SK-N-SH (cell line): Measurements from ENCODE around the gene ZIC2. TPM values are rescaled to one million over a fixed set of nuclear protein-coding genes. Genes with fewer than 3 reads are reported as not detected.

Experiments used
- CTCF ChIA-PET: fragments of 300-600, 350-600 bp; formaldehyde crosslinking; extraction: SDS; loops from one replicate; lab custom pipeline; 2021; lab: Yijun Ruan, JAX
- POLR2A ChIA-PET: fragments of 350-600 bp; sonication (Branson Sonifier 250); formaldehyde crosslinking; extraction: SDS; loops from one replicate; lab custom pipeline; 2020; ENCODE audit warnings: antibody characterized with exemption, inconsistent platforms; lab: Yijun Ruan, JAX
- DNase-seq: peaks from one replicate; pipeline ENCODE4 v3.0.0; 2012
- H2AFZ ChIP-seq: fragments of 200-600 bp; sonication (generic); 2 replicates; pipeline ENCODE4 v1.8.1; 2016; ENCODE audit warnings: antibody characterized with exemption, mild to moderate bottlenecking, low read depth
- H3F3A ChIP-seq: fragments of 200-600 bp; sonication (generic); replicated peaks from 2 replicates; pipeline ENCODE3; 2016; ENCODE audit warnings: antibody characterized with exemption, mild to moderate bottlenecking; ENCODE audit not compliant: insufficient read depth
- H3K27ac ChIP-seq, 2 experiments: fragments of 200-500 bp in 1 of 2; fragments of 200-600 bp in 1 of 2; sonication (Bioruptor generic) in 1 of 2; sonication (generic), shearing (Covaris generic) in 1 of 2; 2 replicates each; pipeline versions ENCODE4 v1.5.1 to v1.6.1; 2014 to 2016; ENCODE audit warnings: low read depth in 2 of 2, inconsistent platforms in 1 of 2, low read length in 1 of 2, mild to moderate bottlenecking in 1 of 2, mixed read lengths in 1 of 2
- H3K27me3 ChIP-seq: fragments of 200-600 bp; sonication (generic), shearing (Covaris generic); 2 replicates; pipeline ENCODE4 v1.6.1; 2016; ENCODE audit warnings: mixed run types; ENCODE audit not compliant: insufficient read depth
- H3K36me3 ChIP-seq, 2 experiments: fragments of 200-500 bp in 1 of 2; fragments of 200-600 bp in 1 of 2; sonication (Bioruptor generic) in 1 of 2; sonication (generic) in 1 of 2; replicated peaks in 1 of 2; 2 replicates each; pipeline versions ENCODE3 to v1.5.1; 2014 to 2016; ENCODE audit warnings: low read length in 1 of 2, mild to moderate bottlenecking in 1 of 2; ENCODE audit not compliant: insufficient read depth in 2 of 2, control insufficient read depth in 1 of 2
- H3K4me1 ChIP-seq, 2 experiments: fragments of 200-500 bp in 1 of 2; fragments of 200-600 bp in 1 of 2; sonication (Bioruptor generic) in 1 of 2; sonication (generic), shearing (Covaris generic) in 1 of 2; 2 replicates each; pipeline versions ENCODE4 v1.5.1 to v1.6.1; 2014 to 2016; ENCODE audit warnings: low read depth in 1 of 2, low read length in 1 of 2, mixed run types in 1 of 2; ENCODE audit not compliant: insufficient read depth in 2 of 2, control insufficient read depth in 1 of 2
- H3K4me2 ChIP-seq: fragments of 200-600 bp; sonication (generic), shearing (Covaris generic); 2 replicates; pipeline ENCODE4 v1.6.1; 2017; ENCODE audit warnings: mixed run types
- H3K4me3 ChIP-seq, 2 experiments: fragments of 200-500 bp in 1 of 2; fragments of 200-600 bp in 1 of 2; sonication (Bioruptor generic) in 1 of 2; sonication (generic), shearing (Covaris generic) in 1 of 2; 2 replicates each; pipeline versions ENCODE4 v1.5.1 to v1.8.1; 2014 to 2016; ENCODE audit warnings: low read depth in 2 of 2, inconsistent platforms in 1 of 2, low read length in 1 of 2, mild to moderate bottlenecking in 1 of 2, mixed read lengths in 1 of 2, moderate library complexity in 1 of 2
- H3K79me2 ChIP-seq: fragments of 200-600 bp; sonication (generic); 2 replicates; pipeline ENCODE4 v1.8.1; 2017; ENCODE audit warnings: mild to moderate bottlenecking; ENCODE audit not compliant: insufficient read depth
- H3K9ac ChIP-seq: fragments of 200-600 bp; sonication (generic); 2 replicates; pipeline ENCODE4 v1.6.1; 2017; ENCODE audit warnings: mixed run types
- H3K9me2 ChIP-seq: fragments of 200-600 bp; sonication (generic); 2 replicates; pipeline ENCODE4 v1.6.1; 2017; ENCODE audit warnings: mixed run types
- H3K9me3 ChIP-seq: fragments of 200-600 bp; sonication (generic); 2 replicates; pipeline ENCODE4 v1.6.1; 2017; ENCODE audit warnings: mixed run types, mild to moderate bottlenecking, moderate library complexity
- H4K20me1 ChIP-seq: fragments of 200-600 bp; sonication (generic); 2 replicates; pipeline ENCODE4 v1.6.1; 2017; ENCODE audit warnings: mild to moderate bottlenecking, mixed run types; ENCODE audit not compliant: insufficient read depth
- CTCF ChIP-seq: fragments of 200-600 bp; sonication (generic); IDR thresholded peaks from 2 replicates; pipeline ENCODE4 v1.6.1; 2017; ENCODE audit warnings: antibody characterized with exemption, mild to moderate bottlenecking, moderate library complexity
- ELF1 ChIP-seq: IDR thresholded peaks from 2 replicates; pipeline ENCODE4 v1.4.0; 2012
- EZH2phosphoT487 ChIP-seq: fragments of 200-600 bp; sonication (generic); IDR thresholded peaks from 2 replicates; pipeline ENCODE4 v1.6.1; 2017; ENCODE audit warnings: low read depth, mixed run types, mild to moderate bottlenecking, antibody characterized with exemption, moderate library complexity, borderline replicate concordance
- FOXM1 ChIP-seq: IDR thresholded peaks from 2 replicates; pipeline ENCODE4 v1.4.0; 2012; ENCODE audit warnings: low read depth, mild to moderate bottlenecking
- GABPA ChIP-seq: IDR thresholded peaks from 2 replicates; pipeline ENCODE4 v1.4.0; 2012; ENCODE audit warnings: low read depth, mild to moderate bottlenecking
- MEF2A ChIP-seq: IDR thresholded peaks from 2 replicates; pipeline ENCODE4 v1.4.0; 2012; ENCODE audit warnings: low read depth, borderline replicate concordance
- RCOR1 ChIP-seq: fragments of 150-350 bp; IDR thresholded peaks from 2 replicates; pipeline ENCODE4 v1.6.1; 2017; ENCODE audit warnings: antibody characterized with exemption, low read length
- RXRA ChIP-seq: IDR thresholded peaks from 2 replicates; pipeline ENCODE4 v1.4.0; 2012; ENCODE audit warnings: low read depth, mild to moderate bottlenecking, borderline replicate concordance
- TCF12 ChIP-seq: IDR thresholded peaks from 2 replicates; pipeline ENCODE4 v1.4.0; 2012
- USF1 ChIP-seq: IDR thresholded peaks from 2 replicates; pipeline ENCODE4 v1.4.0; 2012; ENCODE audit warnings: low read depth, borderline replicate concordance
- YY1 ChIP-seq: IDR thresholded peaks from 2 replicates; pipeline ENCODE4 v1.4.0; 2012; ENCODE audit warnings: low read depth, mild to moderate bottlenecking
- ZBTB33 ChIP-seq: IDR thresholded peaks from 2 replicates; pipeline ENCODE4 v1.4.0; 2012; ENCODE audit warnings: low read depth, borderline replicate concordance
- WGBS: methylation state at CpG from one replicate; pipeline ENCODE4 v1.1.6; 2017; ENCODE audit warnings: low lambda C conversion rate; 5-methylcytosine and 5-hydroxymethylcytosine counted together
- polyA plus RNA-seq, 3 experiments: library from polyadenylated mRNA; depleted of rRNA; stranded (reverse); fragments of >200 nt; gene quantifications; 2 replicates each; pipeline ENCODE4 v1.2.3, GENCODE V29; 2012

ZIC2 gene
- polyA plus RNA-seq, 1 of the 3 experiments (the other 2 are of a cell fraction) = not detected

- DNase-seq = peak; percentile 29
- no peak overlapping the region for H3K4me2 ChIP-seq
- H3F3A ChIP-seq = no peaks in the 10 kb centered on the region
- no peaks in the 10 kb centered on the region for H3K9me2 ChIP-seq
- ChIA-PET POLR2A (no interaction called here), CTCF (interaction anchor here (1.5 kb wide), 1 partner anchor 320 kb away, joined by 4 read pairs; no protein-coding TSS in a partner anchor)
- H3K27ac ChIP-seq = no peak overlapping the region
- no peaks in the 10 kb centered on the region for H3K36me3 ChIP-seq
- H3K27me3 ChIP-seq = peaks cover 86% of the 10 kb centered on the region
- H3K79me2 ChIP-seq = no peaks in the 10 kb centered on the region
- no peak overlapping the region for H3K9ac ChIP-seq
- H4K20me1 ChIP-seq = peaks cover 17% of the 10 kb centered on the region
- H3K4me3 ChIP-seq = no peak overlapping the region
- H3K4me1 ChIP-seq = no peaks in the 10 kb centered on the region; a peak in 1 of 4 replicates
- TF ChIP-seq YY1 (no peak), EZH2phosphoT487 (peak; percentile 86; the same call in 1 of the 2 replicates)
- WGBS = 29% methylated on average over 40 of the region's 52 CpGs
- no peak overlapping the region for H2AFZ ChIP-seq
- H3K9me3 ChIP-seq = no peaks in the 10 kb centered on the region
Measured at GRCh38 chr13:99977912-99978798, 3.4 kb upstream of the ZIC2 start.

- H3K36me3 ChIP-seq = no peaks in the 10 kb centered on the region
- no peaks in the 10 kb centered on the region; a peak in 1 of 4 replicates for H3K4me1 ChIP-seq
- no peak overlapping the region for H3K4me2 ChIP-seq
- no peak overlapping the region for H2AFZ ChIP-seq
- no peak overlapping the region for H3K4me3 ChIP-seq
- peaks cover 20% of the 10 kb centered on the region for H4K20me1 ChIP-seq
- TF ChIP-seq ZBTB33 (no peak), ELF1 (no peak), RCOR1 (no peak), TCF12 (no peak), RXRA (no peak), GABPA (no peak), USF1 (no peak), MEF2A (no peak), CTCF (no peak), FOXM1 (no peak)
- H3K9ac ChIP-seq = no peak overlapping the region
- H3K27me3 ChIP-seq = peaks cover 86% of the 10 kb centered on the region
- DNase-seq = peak; percentile 49
- ChIA-PET CTCF (no interaction called here), POLR2A (no interaction called here)
- WGBS = 7% methylated on average over 17 of the region's 18 CpGs
- no peaks in the 10 kb centered on the region for H3K9me2 ChIP-seq
- no peaks in the 10 kb centered on the region for H3K79me2 ChIP-seq
- no peak overlapping the region for H3K27ac ChIP-seq
- no peaks in the 10 kb centered on the region for H3K9me3 ChIP-seq
- no peaks in the 10 kb centered on the region for H3F3A ChIP-seq
Measured at GRCh38 chr13:99978799-99979452, 2.7 kb upstream of the ZIC2 start.
